Heart right ventricle (tissue), 16 donors: ENCODE measurements around the gene TGOLN2. TPM values are rescaled to one million over a fixed set of nuclear protein-coding genes. Genes with fewer than 3 reads are reported as not detected.
A peak's percentile ranks its signal among the peaks of the same experiment; 100 is the strongest.

Experiments used
- ATAC-seq, 8 donors: fragments of 200-7000 bp; cut with Tn5 transposase; one replicate each; pipeline ENCODE4 v1.9.1; 2020; ENCODE audit warnings: mild to moderate bottlenecking in 8 of 8, moderate library complexity in 8 of 8, moderate number of reproducible peaks in 1 of 8
- DNase-seq, 2 donors: peaks; one replicate each; pipeline ENCODE4 v3.0.0-alpha.2; 2020
- H3K27ac ChIP-seq, 10 donors: fragments of 200-600 bp; sonication (generic) in 2 of 10; one replicate each; pipeline versions ENCODE4 v1.5.0 to v1.8.0; 2020 to 2022; ENCODE audit warnings: mild to moderate bottlenecking in 3 of 10
- H3K27me3 ChIP-seq, 7 donors: fragments of 200-600 bp; one replicate each; pipeline ENCODE4 v1.8.0; 2021 to 2022; ENCODE audit warnings: mild to moderate bottlenecking in 2 of 7
- H3K36me3 ChIP-seq, 9 donors: fragments of 200-600 bp; sonication (generic) in 1 of 9; one replicate each; pipeline versions ENCODE4 v1.5.0 to v1.8.0; 2020 to 2022; ENCODE audit warnings: mild to moderate bottlenecking in 2 of 9
- H3K4me1 ChIP-seq, 9 donors: fragments of 200-600 bp; sonication (generic) in 1 of 9; one replicate each; pipeline versions ENCODE4 v1.5.0 to v1.8.0; 2020 to 2022; ENCODE audit warnings: mild to moderate bottlenecking in 4 of 9
- H3K4me3 ChIP-seq, 10 donors: fragments of 200-600 bp; sonication (generic) in 2 of 10; one replicate each; pipeline versions ENCODE4 v1.5.0 to v1.8.0; 2020 to 2022; ENCODE audit warnings: mild to moderate bottlenecking in 7 of 10, moderate library complexity in 2 of 10
- H3K9me3 ChIP-seq, 11 donors: fragments of 200-600 bp in 10 of 11; sonication (generic) in 2 of 11; one replicate each; pipeline versions ENCODE4 v1.5.0 to v1.8.0; 2013 to 2022; ENCODE audit warnings: mild to moderate bottlenecking in 2 of 11, control low read depth in 1 of 11, moderate library complexity in 1 of 11
- WGBS, 2 donors: extraction: QIAGEN DNeasy Blood & Tissue Kit; methylation state at CpG; one replicate each; pipeline ENCODE4 v1.1.7; 2013; ENCODE audit warnings: inconsistent platforms in 1 of 2; 5-methylcytosine and 5-hydroxymethylcytosine counted together
- intact Hi-C, 10 donors: fragments of 100-400 bp; cut with DNase I; formaldehyde crosslinking; loops; one replicate each; pipeline versions ENCODE4 v1.11.1 to v1.14.2; 2022
- polyA plus RNA-seq, 2 donors: library from polyadenylated mRNA; stranded (reverse); fragments of 200-250 nt; gene quantifications; one replicate each; pipeline ENCODE4 v1.2.3, GENCODE V29; 2013
- total RNA-seq, 10 donors: library from RNA; stranded (reverse); fragmentation: NEBNext Ultra II Directional in 3 of 10; extraction: Animal tissue kit (Norgen Biotek cat#: 25700) in 3 of 10; gene quantifications; one replicate each; pipeline versions ENCODE4 v1.2.1 to v1.2.4, GENCODE V29; 2021 to 2023
- TF ChIP-seq, protein P1 (sequence below), 9 donors: fragments of 200-600 bp; sonication (generic) in 2 of 9; IDR thresholded peaks; one replicate each; pipeline versions ENCODE4 v1.5.0 to v1.8.0; 2021 to 2022; ENCODE audit warnings: antibody characterized with exemption in 9 of 9, mild to moderate bottlenecking in 5 of 9, moderate library complexity in 1 of 9
- donor health status: Arrhythmogenic right ventricular cardiomyopathy.
- donor health status: ischemic (EF 13 %, LVEDD 7.1; RV severe dilation, severe dysfunction).
- donor health status: healthy with polysubstance abuse.
- donor health status: DM: no; HTN: yes; CAD: no.
- donor health status: DM: no; HTN: no; CAD: no.
- donor health status: ischemic (EF 25% LVEDD 6.9; RV normal size, moderate dysfunction).
- donor health status: ischemic (EF 25% LVEDD 5.7; RV mildly dilated, moderate dysfunction).
- donor health status: healthy.
- donor health status: DM: yes; HTN: yes; CAD: no.
- donor health status: Ischemic cardiomyopathy.
- donor health status: ischemic (EF 35%, LVEDD 5.7; RV mildly dilated, moderate dysfunction).
- donor health status: nonischemic (EF 11% LVEDD 7.7; RV severe dilation, severe dysfunction).
- donor health status: DM: yes; HTN: yes; CAD: no.
- donor health status: PGD.
- donor health status: ischemic (EF 29% LVEDD 5.4; RV normal size, mild dysfunction).
- donor health status: nonischemic (EF 23%, LVEDD 6.1; RV moderate dilation, normal function).

Gene TGOLN2
- total and polyA plus RNA-seq, 12 donors: 12.1 to 99.9 (median 72.4) TPM

DNA sequence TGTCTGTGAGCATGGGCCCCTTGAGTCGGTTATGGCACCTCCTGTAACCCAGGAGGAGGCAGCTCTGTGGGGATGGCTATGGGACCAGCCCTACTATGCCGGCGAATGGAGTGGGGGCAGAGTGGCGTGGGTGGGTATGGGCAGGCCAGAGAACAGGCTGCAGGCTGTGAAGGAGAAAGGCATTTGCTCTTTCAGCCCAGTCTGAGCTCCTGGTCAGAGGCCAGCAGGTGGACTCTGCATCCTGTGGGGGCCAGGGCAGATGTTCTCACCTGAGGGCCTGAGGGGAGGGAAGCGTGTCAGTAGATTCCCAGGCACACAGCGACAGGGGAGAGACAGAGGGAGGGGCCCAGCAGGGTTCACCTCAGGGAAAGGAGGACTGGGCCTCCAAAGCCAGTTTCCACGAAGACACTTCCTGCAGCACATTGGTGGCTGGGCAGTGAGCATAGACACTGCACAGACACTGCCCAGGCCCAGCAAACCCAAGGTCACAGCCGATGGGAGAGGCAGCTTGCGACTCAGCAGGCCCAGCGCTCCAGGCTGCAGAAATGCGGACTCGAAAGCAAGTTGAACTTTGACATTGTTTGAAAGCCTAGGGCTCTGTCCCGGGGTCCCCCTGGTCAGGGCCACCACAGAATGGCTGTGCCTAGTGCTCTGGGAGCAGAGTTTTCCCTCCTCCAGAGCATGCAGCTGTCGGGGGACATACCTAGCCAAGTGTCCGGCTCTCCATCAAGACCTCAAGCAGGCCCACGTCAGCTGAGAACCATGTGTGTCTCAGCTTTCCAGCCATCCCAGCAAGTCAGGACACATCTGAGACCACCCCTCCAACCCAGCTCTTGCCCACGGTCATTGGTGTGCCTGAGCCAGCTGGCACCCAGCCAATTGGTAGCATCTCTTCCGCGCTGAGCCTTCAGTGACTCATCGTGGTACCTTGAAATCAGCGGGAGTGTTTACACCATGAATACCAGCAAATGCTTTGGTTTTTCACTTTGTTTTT is 53.8 kb downstream of the TGOLN2 start:
- intact Hi-C loops: no loop called here
- Histone ChIP-seq H3K27me3 (no peaks in the 10 kb centered on the region), H3K4me3 (no peak overlapping the region), H3K27ac (peak overlapping the region in 2 of 10 donors; percentile 6 to 88), H3K36me3 (no peaks in the 10 kb centered on the region), H3K9me3 (no peaks in the 10 kb centered on the region), H3K4me1 (peaks cover 14 to 94% (median 52%) of the 10 kb centered on the region in 9 donors)
- no peak for ATAC-seq
- WGBS, 2 donors: 64 to 68% methylated on average over 21 of the region's 21 CpGs
- DNase-seq: no peak
- TF ChIP-seq, protein P1, sequence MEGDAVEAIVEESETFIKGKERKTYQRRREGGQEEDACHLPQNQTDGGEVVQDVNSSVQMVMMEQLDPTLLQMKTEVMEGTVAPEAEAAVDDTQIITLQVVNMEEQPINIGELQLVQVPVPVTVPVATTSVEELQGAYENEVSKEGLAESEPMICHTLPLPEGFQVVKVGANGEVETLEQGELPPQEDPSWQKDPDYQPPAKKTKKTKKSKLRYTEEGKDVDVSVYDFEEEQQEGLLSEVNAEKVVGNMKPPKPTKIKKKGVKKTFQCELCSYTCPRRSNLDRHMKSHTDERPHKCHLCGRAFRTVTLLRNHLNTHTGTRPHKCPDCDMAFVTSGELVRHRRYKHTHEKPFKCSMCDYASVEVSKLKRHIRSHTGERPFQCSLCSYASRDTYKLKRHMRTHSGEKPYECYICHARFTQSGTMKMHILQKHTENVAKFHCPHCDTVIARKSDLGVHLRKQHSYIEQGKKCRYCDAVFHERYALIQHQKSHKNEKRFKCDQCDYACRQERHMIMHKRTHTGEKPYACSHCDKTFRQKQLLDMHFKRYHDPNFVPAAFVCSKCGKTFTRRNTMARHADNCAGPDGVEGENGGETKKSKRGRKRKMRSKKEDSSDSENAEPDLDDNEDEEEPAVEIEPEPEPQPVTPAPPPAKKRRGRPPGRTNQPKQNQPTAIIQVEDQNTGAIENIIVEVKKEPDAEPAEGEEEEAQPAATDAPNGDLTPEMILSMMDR (IDR thresholded peaks at IDR 0.05): no peak

DNA sequence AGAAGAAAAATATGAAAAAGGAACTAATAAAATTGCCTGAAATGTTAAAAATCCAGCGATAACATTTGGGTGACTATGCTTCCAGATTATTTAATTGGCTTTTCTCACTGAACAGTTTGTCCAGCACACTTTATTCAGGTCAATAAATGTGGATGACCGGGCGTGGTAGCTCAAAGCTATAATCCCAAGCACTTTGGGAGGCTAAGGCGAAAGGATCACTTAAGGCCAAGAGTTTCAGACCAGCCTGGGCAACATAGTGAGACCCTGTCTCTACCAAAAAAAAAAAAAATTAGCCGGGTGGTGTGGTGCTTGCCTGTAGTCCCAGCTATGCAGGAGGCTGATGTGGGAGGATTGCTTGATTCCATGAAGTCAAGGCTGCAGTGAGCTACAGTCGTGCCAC is 55.4 kb downstream of the TGOLN2 start:
- H3K9me3 ChIP-seq: no peaks in the 10 kb centered on the region

DNA sequence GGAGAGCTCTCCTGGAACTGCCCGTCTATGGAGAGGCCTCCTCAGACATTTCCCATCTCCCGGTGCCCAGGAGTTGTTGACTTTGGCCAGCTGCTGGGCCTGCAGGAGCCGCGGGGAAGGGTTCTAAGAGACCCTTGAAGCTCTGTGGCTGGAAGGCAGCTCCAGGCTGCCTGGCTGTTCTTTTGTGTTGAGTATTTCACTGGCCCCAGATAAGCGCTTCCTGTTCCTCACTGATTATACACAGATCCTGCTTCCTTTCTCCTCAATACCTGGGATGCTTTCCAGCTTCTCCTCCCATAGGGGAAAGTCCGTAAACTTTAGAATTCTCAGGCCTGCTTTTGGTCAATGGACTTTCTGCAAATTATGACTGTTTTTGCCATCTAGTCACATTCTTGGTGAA is 57.8 kb downstream of the TGOLN2 start:
- TF ChIP-seq, protein P1 (IDR thresholded peaks at IDR 0.05): no peak
- intact Hi-C loops: no loop called here
- peak overlapping the region; percentile 48 to 88 (median 76) for H3K27ac ChIP-seq
- peak; percentile 51 to 87 (median 78) for ATAC-seq
- H3K27me3 ChIP-seq: no peaks in the 10 kb centered on the region
- no peaks in the 10 kb centered on the region for H3K36me3 ChIP-seq
- WGBS, 2 donors: 38 to 43% methylated on average over 6 of the region's 6 CpGs
- H3K4me3 ChIP-seq: peak overlapping the region in 2 of 10 donors; percentile 19 to 27
- H3K9me3 ChIP-seq: no peaks in the 10 kb centered on the region
- DNase-seq: peak in 1 of 2 donors; percentile 73
- peaks cover 4 to 97% (median 52%) of the 10 kb centered on the region in 9 donors for H3K4me1 ChIP-seq

More for the DNA sequence above, 55.4 kb downstream of the TGOLN2 start:
- peaks cover 4 to 94% (median 37%) of the 10 kb centered on the region in 9 donors for H3K4me1 ChIP-seq
- intact Hi-C loops: no loop called here
- no peaks in the 10 kb centered on the region for H3K27me3 ChIP-seq
- ATAC-seq: no peak
- H3K36me3 ChIP-seq: no peaks in the 10 kb centered on the region
- H3K4me3 ChIP-seq: no peak overlapping the region
- H3K27ac ChIP-seq: peak overlapping the region in 3 of 10 donors; percentile 83 to 88 (median 87)
- TF ChIP-seq, protein P1 (IDR thresholded peaks at IDR 0.05): no peak
- 91 to 92% methylated on average over 6 of the region's 6 CpGs for WGBS, 2 donors
- no peak for DNase-seq

Other genes with a start within 250 kb of the TGOLN2 start
- gene TCF7L1, start 194.6 kb downstream of the TGOLN2 start, total RNA-seq: 10 to 100 TPM in 3 of 10 donors, 1 to 10 TPM in 7; 4.5 to 10.9 (median 6.3) TPM
- 1 to 10 TPM; 4.7 to 8.9 TPM for gene TCF7L1, start 194.6 kb downstream of the TGOLN2 start, polyA plus RNA-seq
- gene RETSAT, start 26.5 kb upstream of the TGOLN2 start, total RNA-seq: 10 to 100 TPM; 27.9 to 87.4 (median 35.6) TPM
- 10 to 100 TPM; 20.3 to 52.4 TPM for gene RETSAT, start 26.5 kb upstream of the TGOLN2 start, polyA plus RNA-seq
- 10 to 100 TPM in 1 of 10 donors, 1 to 10 TPM in 9; 7.3 to 12.5 (median 8.8) TPM for gene ELMOD3, start 26.8 kb upstream of the TGOLN2 start, total RNA-seq
- 10 to 100 TPM; 11.4 to 23.8 TPM for gene ELMOD3, start 26.8 kb upstream of the TGOLN2 start, polyA plus RNA-seq
- 10 to 100 TPM in 1 of 10 donors, 1 to 10 TPM in 8, under 1 TPM in 1; 0.83 to 30.4 (median 5.9) TPM for gene CAPG, start 82.4 kb upstream of the TGOLN2 start, total RNA-seq
- 10 to 100 TPM in 1 of 2 donors, 1 to 10 TPM in 1; 8.8 to 17.1 TPM for gene CAPG, start 82.4 kb upstream of the TGOLN2 start, polyA plus RNA-seq
- under 1 TPM in 1 of 10 donors, not detected in 9; 0.72 TPM for gene SH2D6, start 90.7 kb upstream of the TGOLN2 start, total RNA-seq
- gene SH2D6, start 90.7 kb upstream of the TGOLN2 start, polyA plus RNA-seq: under 1 TPM; 0.06 to 0.51 TPM
- gene MAT2A, start 211.2 kb upstream of the TGOLN2 start, total RNA-seq: 100 to 1,000 TPM in 8 of 10 donors, 10 to 100 TPM in 2; 94.5 to 460 (median 129) TPM
- 10 to 100 TPM; 81.7 to 93.4 TPM for gene MAT2A, start 211.2 kb upstream of the TGOLN2 start, polyA plus RNA-seq
- 10 to 100 TPM; 18.2 to 31.1 (median 21.6) TPM for gene GGCX, start 233.5 kb upstream of the TGOLN2 start, total RNA-seq
- gene GGCX, start 233.5 kb upstream of the TGOLN2 start, polyA plus RNA-seq: 10 to 100 TPM; 14.0 to 24.5 TPM
- gene VAMP8, start 249.6 kb upstream of the TGOLN2 start, total RNA-seq: 10 to 100 TPM in 5 of 10 donors, 1 to 10 TPM in 5; 4.9 to 56.8 (median 9.2) TPM
- 10 to 100 TPM; 16.4 to 26.6 TPM for gene VAMP8, start 249.6 kb upstream of the TGOLN2 start, polyA plus RNA-seq